CD4-positive, alpha-beta T cell treated with Interleukin-17A for 4 hours (primary cell): Measurements from ENCODE around the gene FAM162B.
"Not testable (repeated sequence)": the region's sequence is repeated elsewhere in the genome, so short reads cannot be mapped to it uniquely, and the experiment has no call there.

Experiments
- DNase-seq: peaks from one replicate; pipeline ENCODE4 v3.0.0-alpha.2; 2020; ENCODE audit warnings: mixed read lengths

FAM162B gene

GRCh38 chr6:116714761-116715160 lies 50.8 kb downstream of the FAM162B start:
- DNase-seq: no peak

GRCh38 chr6:116714296-116714695 lies 51.2 kb downstream of the FAM162B start:
- no peak for DNase-seq

GRCh38 chr6:116705917-116706316 lies 59.6 kb downstream of the FAM162B start:
- no peak for DNase-seq

DNA sequence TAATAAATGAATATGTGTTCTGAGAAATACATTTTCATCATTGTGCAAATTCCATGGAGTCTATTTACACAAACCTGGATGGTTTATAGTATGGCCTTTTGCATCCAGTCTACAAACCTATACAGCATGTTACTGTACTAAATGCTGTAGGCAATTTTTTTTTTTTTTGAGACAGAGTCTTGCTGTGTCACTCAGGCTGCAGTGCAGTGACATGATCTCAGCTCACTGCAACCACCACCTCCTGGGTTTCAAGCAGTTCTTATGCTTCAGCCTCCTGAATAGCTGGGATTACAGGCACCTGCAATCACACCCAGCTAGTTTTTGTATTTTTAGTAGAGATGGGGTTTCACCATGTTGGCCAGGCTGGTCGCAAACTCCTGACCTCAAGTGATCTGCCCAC lies 61.6 kb downstream of the FAM162B start:
- DNase-seq: not testable (repeated sequence)
